ENCODE results near the gene DNAJC3. TPM values are rescaled to one million over a fixed set of nuclear protein-coding genes. Genes with fewer than 3 reads are reported as not detected.

DNAJC3 gene
- total and polyA plus RNA-seq, 9 of the 15 experiments (the other 6 are each of a cell fraction or from before 2014, with no cell fraction given) = 7.8 to 21.8 (median 10.4) TPM

DNA sequence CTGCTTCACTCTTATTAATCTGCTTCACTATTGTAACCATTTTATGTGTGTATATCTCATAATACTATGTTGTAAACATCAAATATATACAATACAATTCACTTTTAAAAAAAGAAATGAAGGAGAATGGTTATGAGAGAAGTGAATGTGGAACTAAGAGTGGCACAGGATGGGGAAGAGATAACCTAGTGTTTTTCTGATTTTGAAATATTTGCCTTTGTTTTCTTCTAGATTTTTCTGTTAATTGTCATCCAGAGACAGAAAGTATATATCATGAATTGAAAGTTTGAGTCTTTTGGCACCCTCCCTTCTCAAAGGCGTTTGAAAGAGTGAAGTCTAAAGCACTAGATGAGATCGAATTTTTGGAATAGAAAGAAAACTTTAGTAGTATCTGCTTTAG, 2.8 kb downstream of the DNAJC3 start:
- H3K4me2 ChIP-seq (ENCODE audit: insufficient read depth, low read length) = peak overlapping the region; percentile 63
- no peaks in the 10 kb centered on the region for H3K27me3 ChIP-seq (ENCODE audit: control insufficient read depth in 2 of 2, insufficient read depth in 2 of 2, low read length in 2 of 2)
- FAIRE-seq (peak; percentile 26), ATAC-seq (no peak), DNase-seq (ENCODE audit: extremely low read depth in 1 of 4, low spot score in 3 of 4) (no peak)
- in situ Hi-C loops (cut with MboI) = no loop called here
- 0 out of 3 replicates have a peak, but pooled peaks cover 3% of the 10 kb centered on the region for H3K36me3 ChIP-seq (ENCODE audit: control insufficient read depth, insufficient read depth, low read length)
- H3K4me3 ChIP-seq = no peak overlapping the region; the same call in 1 of the 2 replicates
- intact Hi-C loops (cut with micrococcal nuclease) = loop anchor here (10.0 kb wide), 1 partner anchor 1755 kb away; the partner anchor contains the start of gene RAP2A
- no peaks in the 10 kb centered on the region for H4K20me1 ChIP-seq (replicated peaks; ENCODE audit: control insufficient read depth, insufficient read depth, low read length)
- H3K4me1 ChIP-seq (replicated peaks in 1 of 2; ENCODE audit: control insufficient read depth in 2 of 2, insufficient read depth in 2 of 2, low read length in 2 of 2) = peaks cover 5 to 6% of the 10 kb centered on the region in 2 experiments; a peak in 4 of 5 replicates
- POLR2A ChIA-PET = no interaction called here
- no peaks in the 10 kb centered on the region for H3K9me1 ChIP-seq (ENCODE audit: control insufficient read depth, insufficient read depth, low read length)
- H2AFZ ChIP-seq (ENCODE audit: low read depth, low read length) = no peak overlapping the region
- CTCF ChIA-PET (ENCODE audit: low intra/inter-chr PET ratio) = no interaction called here
- H3K27ac ChIP-seq (ENCODE audit: extremely low read depth, low read depth, low read length) = no peak overlapping the region
- peaks cover 89% of the 10 kb centered on the region for H3K79me2 ChIP-seq (ENCODE audit: control insufficient read depth, insufficient read depth, low read length)
- TF ChIP-seq CCAR2 (IDR thresholded peaks at IDR 0.05; ENCODE audit: low read depth, low read length) (no peak), GABPB1 (CRISPR knock-in tag; IDR thresholded peaks at IDR 0.05) (no peak), BHLHE40 (IDR thresholded peaks at IDR 0.05; ENCODE audit: low read length) (no peak), BRF2 (IDR thresholded peaks at IDR 0.05; ENCODE audit: borderline replicate concordance, insufficient read depth, insufficient read length) (no peak), FOXK1 (CRISPR knock-in tag; IDR thresholded peaks at IDR 0.05; ENCODE audit: borderline replicate concordance) (no peak)
- TF ChIP-seq, protein P1, sequence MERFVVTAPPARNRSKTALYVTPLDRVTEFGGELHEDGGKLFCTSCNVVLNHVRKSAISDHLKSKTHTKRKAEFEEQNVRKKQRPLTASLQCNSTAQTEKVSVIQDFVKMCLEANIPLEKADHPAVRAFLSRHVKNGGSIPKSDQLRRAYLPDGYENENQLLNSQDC (CRISPR knock-in tag; IDR thresholded peaks at IDR 0.05) = no peak
- TF ChIP-seq, protein P2, sequence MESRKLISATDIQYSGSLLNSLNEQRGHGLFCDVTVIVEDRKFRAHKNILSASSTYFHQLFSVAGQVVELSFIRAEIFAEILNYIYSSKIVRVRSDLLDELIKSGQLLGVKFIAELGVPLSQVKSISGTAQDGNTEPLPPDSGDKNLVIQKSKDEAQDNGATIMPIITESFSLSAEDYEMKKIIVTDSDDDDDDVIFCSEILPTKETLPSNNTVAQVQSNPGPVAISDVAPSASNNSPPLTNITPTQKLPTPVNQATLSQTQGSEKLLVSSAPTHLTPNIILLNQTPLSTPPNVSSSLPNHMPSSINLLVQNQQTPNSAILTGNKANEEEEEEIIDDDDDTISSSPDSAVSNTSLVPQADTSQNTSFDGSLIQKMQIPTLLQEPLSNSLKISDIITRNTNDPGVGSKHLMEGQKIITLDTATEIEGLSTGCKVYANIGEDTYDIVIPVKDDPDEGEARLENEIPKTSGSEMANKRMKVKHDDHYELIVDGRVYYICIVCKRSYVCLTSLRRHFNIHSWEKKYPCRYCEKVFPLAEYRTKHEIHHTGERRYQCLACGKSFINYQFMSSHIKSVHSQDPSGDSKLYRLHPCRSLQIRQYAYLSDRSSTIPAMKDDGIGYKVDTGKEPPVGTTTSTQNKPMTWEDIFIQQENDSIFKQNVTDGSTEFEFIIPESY (CRISPR knock-in tag; IDR thresholded peaks at IDR 0.05) = no peak
- TF ChIP-seq, protein P3, sequence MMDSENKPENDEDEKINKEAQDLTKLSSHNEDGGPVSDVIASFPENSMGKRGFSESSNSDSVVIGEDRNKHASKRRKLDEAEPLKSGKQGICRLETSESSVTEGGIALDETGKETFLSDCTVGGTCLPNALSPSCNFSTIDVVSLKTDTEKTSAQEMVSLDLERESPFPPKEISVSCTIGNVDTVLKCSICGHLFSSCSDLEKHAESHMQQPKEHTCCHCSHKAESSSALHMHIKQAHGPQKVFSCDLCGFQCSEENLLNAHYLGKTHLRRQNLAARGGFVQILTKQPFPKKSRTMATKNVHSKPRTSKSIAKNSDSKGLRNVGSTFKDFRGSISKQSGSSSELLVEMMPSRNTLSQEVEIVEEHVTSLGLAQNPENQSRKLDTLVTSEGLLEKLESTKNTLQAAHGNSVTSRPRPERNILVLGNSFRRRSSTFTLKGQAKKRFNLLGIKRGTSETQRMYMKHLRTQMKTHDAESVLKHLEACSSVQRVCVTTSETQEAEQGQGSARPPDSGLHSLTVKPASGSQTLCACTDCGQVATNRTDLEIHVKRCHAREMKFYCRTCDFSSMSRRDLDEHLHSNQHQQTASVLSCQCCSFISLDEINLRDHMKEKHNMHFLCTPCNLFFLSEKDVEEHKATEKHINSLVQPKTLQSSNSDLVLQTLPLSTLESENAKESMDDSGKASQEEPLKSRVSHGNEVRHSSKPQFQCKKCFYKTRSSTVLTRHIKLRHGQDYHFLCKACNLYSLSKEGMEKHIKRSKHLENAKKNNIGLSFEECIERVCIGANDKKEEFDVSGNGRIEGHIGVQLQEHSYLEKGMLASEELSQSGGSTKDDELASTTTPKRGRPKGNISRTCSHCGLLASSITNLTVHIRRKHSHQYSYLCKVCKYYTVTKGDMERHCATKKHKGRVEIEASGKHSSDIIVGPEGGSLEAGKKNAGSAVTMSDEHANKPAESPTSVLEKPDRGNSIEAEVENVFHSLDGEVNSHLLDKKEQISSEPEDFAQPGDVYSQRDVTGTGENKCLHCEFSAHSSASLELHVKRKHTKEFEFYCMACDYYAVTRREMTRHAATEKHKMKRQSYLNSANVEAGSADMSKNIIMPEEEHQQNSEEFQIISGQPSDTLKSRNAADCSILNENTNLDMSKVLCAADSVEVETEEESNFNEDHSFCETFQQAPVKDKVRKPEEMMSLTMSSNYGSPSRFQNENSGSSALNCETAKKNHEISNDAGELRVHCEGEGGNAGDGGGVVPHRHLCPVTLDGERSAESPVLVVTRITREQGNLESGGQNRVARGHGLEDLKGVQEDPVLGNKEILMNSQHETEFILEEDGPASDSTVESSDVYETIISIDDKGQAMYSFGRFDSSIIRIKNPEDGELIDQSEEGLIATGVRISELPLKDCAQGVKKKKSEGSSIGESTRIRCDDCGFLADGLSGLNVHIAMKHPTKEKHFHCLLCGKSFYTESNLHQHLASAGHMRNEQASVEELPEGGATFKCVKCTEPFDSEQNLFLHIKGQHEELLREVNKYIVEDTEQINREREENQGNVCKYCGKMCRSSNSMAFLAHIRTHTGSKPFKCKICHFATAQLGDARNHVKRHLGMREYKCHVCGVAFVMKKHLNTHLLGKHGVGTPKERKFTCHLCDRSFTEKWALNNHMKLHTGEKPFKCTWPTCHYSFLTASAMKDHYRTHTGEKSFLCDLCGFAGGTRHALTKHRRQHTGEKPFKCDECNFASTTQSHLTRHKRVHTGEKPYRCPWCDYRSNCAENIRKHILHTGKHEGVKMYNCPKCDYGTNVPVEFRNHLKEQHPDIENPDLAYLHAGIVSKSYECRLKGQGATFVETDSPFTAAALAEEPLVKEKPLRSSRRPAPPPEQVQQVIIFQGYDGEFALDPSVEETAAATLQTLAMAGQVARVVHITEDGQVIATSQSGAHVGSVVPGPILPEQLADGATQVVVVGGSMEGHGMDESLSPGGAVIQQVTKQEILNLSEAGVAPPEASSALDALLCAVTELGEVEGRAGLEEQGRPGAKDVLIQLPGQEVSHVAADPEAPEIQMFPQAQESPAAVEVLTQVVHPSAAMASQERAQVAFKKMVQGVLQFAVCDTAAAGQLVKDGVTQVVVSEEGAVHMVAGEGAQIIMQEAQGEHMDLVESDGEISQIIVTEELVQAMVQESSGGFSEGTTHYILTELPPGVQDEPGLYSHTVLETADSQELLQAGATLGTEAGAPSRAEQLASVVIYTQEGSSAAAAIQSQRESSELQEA (IDR thresholded peaks at IDR 0.05; ENCODE audit: low read depth) = no peak
- peak overlapping the region in 1 of 2 experiments; percentile 18; a peak in 2 of 4 replicates for H3K9ac ChIP-seq (ENCODE audit: insufficient read depth in 1 of 2, low read depth in 2 of 2, low read length in 2 of 2)
- no TSS peak for BruUV-seq (replicated peaks)
- no peaks in the 10 kb centered on the region for H3K9me3 ChIP-seq (replicated peaks; ENCODE audit: control insufficient read depth, insufficient read depth, low read depth, low read length)
- WGBS (ENCODE audit: insufficient coverage, low coverage, missing lambda C conversion rate) = 8% methylated on average over 2 of the region's 2 CpGs

Measured in K562 (cell line).